AG09319 (cell line): ENCODE results near the gene ABCD1.

ENCODE experiments used
- DNase-seq: peaks from one replicate; pipeline ENCODE4 v3.0.0-alpha.2; 2010; ENCODE audit warnings: low read depth; ENCODE audit errors: extremely low read depth
- TF ChIP-seq, protein P1 (sequence below): IDR thresholded peaks from 2 replicates; pipeline ENCODE4 v1.5.1; 2011; ENCODE audit warnings: low read depth, mild to moderate bottlenecking, inconsistent platforms, low read length, moderate library complexity

Gene ABCD1

DNA sequence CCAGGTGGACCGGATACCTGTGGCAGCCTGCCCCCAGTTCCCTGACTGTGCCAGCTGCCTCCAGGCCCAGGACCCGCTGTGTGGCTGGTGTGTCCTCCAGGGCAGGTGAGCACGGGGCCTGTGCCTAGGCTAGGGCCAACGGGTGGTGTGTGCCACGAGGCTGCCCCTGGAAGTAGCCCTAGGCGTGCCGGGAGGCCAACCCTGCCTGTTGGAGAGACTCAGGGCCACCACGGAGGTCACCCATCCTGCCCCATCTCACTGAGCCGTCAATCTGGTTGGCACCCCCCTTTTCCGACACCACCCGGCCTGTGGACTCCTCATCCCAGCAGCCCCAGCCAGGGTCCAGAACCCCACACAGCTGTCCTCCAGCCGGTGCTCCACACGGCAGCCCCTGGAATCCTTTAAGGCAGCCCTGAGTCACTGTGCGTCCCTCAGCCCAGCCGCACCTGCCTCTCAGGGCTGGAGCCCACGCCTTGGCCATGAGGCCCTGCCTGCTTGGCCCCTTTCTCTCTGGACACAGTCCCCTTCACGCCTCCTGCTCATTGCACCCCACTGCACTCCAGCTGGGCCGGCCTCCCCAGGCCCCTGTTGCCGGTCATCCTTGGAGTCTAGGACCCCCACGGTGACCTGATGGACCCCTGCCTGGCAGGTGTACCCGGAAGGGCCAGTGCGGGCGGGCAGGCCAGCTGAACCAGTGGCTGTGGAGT lies 44.7 kb downstream of the ABCD1 start:
- no peak for DNase-seq
- TF ChIP-seq, protein P1, sequence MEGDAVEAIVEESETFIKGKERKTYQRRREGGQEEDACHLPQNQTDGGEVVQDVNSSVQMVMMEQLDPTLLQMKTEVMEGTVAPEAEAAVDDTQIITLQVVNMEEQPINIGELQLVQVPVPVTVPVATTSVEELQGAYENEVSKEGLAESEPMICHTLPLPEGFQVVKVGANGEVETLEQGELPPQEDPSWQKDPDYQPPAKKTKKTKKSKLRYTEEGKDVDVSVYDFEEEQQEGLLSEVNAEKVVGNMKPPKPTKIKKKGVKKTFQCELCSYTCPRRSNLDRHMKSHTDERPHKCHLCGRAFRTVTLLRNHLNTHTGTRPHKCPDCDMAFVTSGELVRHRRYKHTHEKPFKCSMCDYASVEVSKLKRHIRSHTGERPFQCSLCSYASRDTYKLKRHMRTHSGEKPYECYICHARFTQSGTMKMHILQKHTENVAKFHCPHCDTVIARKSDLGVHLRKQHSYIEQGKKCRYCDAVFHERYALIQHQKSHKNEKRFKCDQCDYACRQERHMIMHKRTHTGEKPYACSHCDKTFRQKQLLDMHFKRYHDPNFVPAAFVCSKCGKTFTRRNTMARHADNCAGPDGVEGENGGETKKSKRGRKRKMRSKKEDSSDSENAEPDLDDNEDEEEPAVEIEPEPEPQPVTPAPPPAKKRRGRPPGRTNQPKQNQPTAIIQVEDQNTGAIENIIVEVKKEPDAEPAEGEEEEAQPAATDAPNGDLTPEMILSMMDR = no peak

DNA sequence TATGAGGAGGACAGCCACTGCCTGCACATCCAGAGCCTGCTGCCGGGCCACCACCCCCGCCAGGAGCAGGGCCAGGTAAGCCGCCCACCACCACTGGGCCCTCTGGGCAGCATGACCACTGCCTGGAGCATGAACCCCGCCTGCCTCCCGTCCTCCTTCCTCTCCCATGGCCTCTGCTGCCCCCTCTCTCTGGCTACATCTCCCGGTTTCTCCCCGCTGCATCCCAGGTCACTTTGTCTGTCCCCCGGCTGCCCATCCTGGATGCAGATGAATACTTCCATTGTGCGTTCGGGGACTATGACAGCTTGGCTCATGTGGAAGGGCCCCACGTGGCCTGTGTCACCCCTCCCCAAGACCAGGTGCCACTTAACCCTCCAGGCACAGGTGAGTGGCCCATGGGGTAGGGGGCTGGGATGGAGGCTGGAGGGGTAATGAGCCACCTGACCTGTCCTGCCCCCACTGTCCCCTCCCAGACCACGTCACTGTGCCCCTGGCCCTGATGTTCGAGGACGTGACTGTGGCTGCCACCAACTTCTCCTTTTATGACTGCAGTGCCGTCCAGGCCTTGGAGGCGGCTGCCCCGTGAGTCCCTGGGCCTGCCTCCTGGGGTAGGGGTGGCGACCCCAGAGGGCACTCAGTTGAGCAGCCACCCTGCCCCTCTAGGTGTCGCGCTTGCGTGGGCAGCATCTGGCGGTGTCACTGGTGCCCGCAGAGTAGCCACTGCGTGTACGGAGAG lies 45.4 kb downstream of the ABCD1 start:
- TF ChIP-seq, protein P1 = no peak
- no peak for DNase-seq

DNA sequence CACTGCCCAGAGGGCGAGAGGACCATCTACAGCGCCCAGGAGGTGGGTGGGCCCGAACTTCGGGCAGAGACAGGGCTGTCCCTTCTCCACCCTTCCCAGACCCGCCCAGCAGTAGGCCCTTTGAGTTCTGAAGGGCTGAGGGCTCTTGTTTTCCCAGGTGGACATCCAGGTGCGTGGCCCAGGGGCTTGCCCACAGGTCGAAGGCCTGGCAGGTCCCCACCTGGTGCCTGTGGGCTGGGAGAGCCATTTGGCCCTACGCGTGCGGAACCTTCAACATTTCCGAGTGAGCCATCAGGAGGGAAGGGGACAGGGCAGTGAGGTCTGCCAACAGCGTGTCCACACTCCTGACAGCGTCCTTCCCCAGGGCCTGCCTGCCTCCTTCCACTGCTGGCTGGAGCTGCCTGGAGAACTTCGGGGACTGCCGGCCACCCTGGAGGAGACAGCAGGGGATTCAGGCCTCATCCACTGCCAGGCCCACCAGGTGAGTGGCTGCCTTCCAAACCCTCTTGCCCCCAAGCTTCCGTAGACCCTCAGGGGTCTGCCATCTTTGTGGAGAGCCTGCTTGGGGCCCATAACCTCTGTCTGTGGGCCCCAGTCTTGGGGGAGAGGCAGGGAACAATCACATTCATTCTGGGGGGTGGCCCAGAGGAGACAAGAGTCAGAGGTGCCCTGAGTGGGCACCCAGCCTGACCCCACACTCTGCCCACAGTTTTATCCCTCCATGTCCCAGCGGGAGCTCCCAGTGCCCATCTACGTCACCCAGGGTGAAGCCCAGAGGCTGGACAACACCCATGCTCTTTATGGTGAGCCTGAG lies 46.2 kb downstream of the ABCD1 start:
- TF ChIP-seq, protein P1 = no peak
- DNase-seq = no peak

DNA sequence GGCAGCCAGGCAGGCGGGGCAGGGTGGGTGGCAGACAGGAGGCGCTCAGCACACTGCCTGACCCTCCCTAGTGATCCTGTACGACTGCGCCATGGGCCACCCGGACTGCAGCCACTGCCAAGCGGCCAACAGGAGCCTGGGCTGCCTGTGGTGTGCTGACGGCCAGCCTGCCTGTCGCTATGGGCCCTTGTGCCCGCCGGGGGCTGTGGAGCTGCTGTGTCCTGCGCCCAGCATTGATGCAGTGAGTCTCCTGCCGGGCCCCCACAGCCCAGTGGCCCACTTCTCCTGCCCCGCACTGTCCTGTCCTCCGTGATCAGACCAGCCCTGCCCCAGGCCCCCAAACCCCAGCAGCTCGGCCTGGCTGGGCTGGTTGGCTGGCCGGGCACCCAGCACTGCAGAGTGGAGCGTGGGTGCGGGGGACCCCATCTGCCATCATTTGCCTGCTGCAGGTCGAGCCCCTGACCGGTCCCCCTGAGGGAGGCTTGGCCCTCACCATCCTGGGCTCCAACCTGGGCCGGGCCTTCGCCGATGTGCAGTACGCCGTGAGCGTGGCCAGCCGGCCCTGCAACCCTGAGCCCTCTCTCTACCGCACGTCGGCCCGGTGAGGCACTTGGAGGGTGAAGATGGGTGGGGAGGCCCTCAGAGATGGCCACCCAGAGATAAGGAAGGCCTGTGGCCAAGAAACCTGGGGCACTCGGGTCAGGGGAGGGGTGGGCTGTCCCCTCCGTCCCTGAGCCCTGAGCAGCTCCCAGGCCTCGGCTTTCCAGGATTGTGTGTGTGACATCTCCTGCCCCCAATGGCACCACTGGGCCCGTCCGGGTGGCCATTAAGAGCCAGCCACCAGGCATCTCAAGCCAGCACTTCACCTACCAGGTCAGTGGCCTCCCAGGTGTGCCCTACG lies 47.0 kb downstream of the ABCD1 start:
- no peak for DNase-seq
- TF ChIP-seq, protein P1 = no peak

DNA sequence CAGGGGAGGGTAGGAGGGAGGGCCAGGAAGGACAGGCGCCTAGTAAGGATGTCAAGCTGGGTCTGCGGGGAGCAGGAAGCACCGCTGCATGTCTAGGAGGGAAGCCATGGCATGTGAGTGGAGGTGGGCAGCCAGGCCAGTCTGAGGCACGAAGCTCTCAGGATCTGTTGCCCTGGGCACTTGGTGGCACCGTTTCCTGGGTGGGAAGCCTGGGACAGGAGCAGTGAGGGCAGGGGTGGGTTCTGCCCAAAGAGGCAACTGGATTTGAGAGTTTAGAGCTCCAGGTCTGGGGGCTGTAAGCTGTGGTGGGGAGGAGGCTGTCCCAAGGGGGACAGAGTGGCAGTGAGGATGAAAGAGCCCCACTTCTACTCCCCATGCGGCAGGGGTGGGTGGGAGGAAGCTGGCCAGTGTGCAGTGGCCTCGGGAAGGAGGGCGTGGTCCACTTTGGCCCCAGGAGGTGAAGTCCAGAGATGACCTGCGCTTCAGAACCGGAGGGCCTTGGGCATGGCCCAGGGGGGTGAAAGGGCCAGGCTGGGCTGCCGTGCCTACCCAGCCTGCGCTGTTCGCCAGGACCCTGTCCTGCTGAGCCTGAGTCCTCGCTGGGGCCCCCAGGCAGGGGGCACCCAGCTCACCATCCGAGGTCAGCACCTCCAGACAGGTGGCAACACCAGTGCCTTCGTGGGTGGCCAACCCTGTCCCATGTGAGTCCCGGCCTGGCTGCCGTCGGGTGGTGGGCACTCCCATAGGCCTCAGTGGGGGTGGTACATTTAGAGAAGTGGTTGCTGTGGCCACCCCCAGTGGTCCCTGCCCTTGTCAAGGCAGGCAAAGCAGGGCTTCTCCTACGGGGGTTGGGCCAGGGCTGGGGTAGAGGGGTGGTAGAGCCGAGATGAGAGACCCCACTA lies 47.9 kb downstream of the ABCD1 start:
- TF ChIP-seq, protein P1 = no peak
- no peak for DNase-seq

DNA sequence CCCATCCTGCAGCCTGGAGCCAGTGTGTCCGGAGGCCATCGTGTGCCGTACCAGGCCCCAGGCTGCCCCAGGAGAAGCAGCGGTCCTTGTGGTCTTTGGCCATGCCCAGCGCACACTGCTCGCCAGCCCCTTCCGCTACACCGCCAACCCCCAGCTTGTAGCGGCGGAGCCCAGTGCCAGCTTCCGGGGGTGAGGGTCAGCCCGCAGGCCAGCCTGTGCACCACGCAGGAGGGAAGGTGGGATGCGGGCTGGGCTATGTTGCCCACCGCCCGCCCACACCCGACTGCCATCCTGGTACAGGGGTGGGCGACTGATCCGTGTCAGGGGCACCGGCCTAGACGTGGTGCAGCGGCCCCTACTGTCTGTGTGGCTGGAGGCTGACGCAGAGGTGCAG lies 48.6 kb downstream of the ABCD1 start:
- TF ChIP-seq, protein P1 = no peak
- no peak for DNase-seq
